ENCODE data around the gene CAMTA1.

Gene CAMTA1

GRCh38 chr1:7302126-7302525, 516.9 kb downstream of the CAMTA1 start:
- H3K27ac ChIP-seq (ENCODE audit: low read length) = no peak overlapping the region
- H3K4me3 ChIP-seq (ENCODE audit: low read depth in 1 of 2, low read length in 2 of 2) = no peak overlapping the region
- H3K9ac ChIP-seq (ENCODE audit: low read depth, low read length) = no peak overlapping the region
- DNase-seq (no peak), ATAC-seq (ENCODE audit: insufficient read depth, low read depth) (no peak)
- no peak overlapping the region for H3K4me2 ChIP-seq (ENCODE audit: insufficient read depth, low read length)
- H3K27me3 ChIP-seq (ENCODE audit: insufficient read depth, low read length, poor library complexity) = peaks cover 4% of the 10 kb centered on the region
- no peaks in the 10 kb centered on the region for H3K9me3 ChIP-seq (ENCODE audit: insufficient read depth, low read length, severe bottlenecking)
- no peaks in the 10 kb centered on the region for H3K4me1 ChIP-seq (ENCODE audit: insufficient read depth, low read length)
- H4K20me1 ChIP-seq (ENCODE audit: insufficient read depth, low read length) = no peaks in the 10 kb centered on the region
- H3K36me3 ChIP-seq (ENCODE audit: insufficient read depth, low read length) = no peaks in the 10 kb centered on the region
- H3K79me2 ChIP-seq (ENCODE audit: insufficient read depth, low read length) = no peaks in the 10 kb centered on the region
- TF ChIP-seq EZH2 (IDR thresholded peaks at IDR 0.05; ENCODE audit: borderline replicate concordance, low read depth, low read length, severe bottlenecking) = no peak
- TF ChIP-seq CTCF (IDR thresholded peaks at IDR 0.05; ENCODE audit: borderline replicate concordance, extremely low read depth, low read length, poor library complexity, severe bottlenecking) = no peak
- H2AFZ ChIP-seq (ENCODE audit: low read depth, low read length) = no peak overlapping the region

GRCh38 chr1:7302873-7303272, 517.6 kb downstream of the CAMTA1 start:
- Histone ChIP-seq H3K4me3 (ENCODE audit: low read depth in 1 of 2, low read length in 2 of 2) (no peak overlapping the region), H3K27ac (ENCODE audit: low read length) (no peak overlapping the region), H4K20me1 (ENCODE audit: insufficient read depth, low read length) (no peaks in the 10 kb centered on the region), H3K79me2 (ENCODE audit: insufficient read depth, low read length) (no peaks in the 10 kb centered on the region), H3K27me3 (ENCODE audit: insufficient read depth, low read length, poor library complexity) (peaks cover 4% of the 10 kb centered on the region), H3K36me3 (ENCODE audit: insufficient read depth, low read length) (no peaks in the 10 kb centered on the region), H3K9ac (ENCODE audit: low read depth, low read length) (no peak overlapping the region), H3K4me1 (ENCODE audit: insufficient read depth, low read length) (no peaks in the 10 kb centered on the region), H3K4me2 (ENCODE audit: insufficient read depth, low read length) (no peak overlapping the region), H2AFZ (ENCODE audit: low read depth, low read length) (no peak overlapping the region), H3K9me3 (ENCODE audit: insufficient read depth, low read length, severe bottlenecking) (no peaks in the 10 kb centered on the region)
- no peak for TF ChIP-seq EZH2 (IDR thresholded peaks at IDR 0.05; ENCODE audit: borderline replicate concordance, low read depth, low read length, severe bottlenecking)
- no peak for TF ChIP-seq CTCF (IDR thresholded peaks at IDR 0.05; ENCODE audit: borderline replicate concordance, extremely low read depth, low read length, poor library complexity, severe bottlenecking)
- no peak for DNase-seq
- no peak for ATAC-seq (ENCODE audit: insufficient read depth, low read depth)

- Histone ChIP-seq H3K4me1 (ENCODE audit: insufficient read depth, low read length) (no peaks in the 10 kb centered on the region), H2AFZ (ENCODE audit: low read depth, low read length) (no peak overlapping the region), H3K36me3 (ENCODE audit: insufficient read depth, low read length) (no peaks in the 10 kb centered on the region), H3K79me2 (ENCODE audit: insufficient read depth, low read length) (no peaks in the 10 kb centered on the region), H3K9me3 (ENCODE audit: insufficient read depth, low read length, severe bottlenecking) (no peaks in the 10 kb centered on the region), H3K4me2 (ENCODE audit: insufficient read depth, low read length) (no peak overlapping the region), H3K9ac (ENCODE audit: low read depth, low read length) (no peak overlapping the region), H3K4me3 (ENCODE audit: low read depth in 1 of 2, low read length in 2 of 2) (no peak overlapping the region), H4K20me1 (ENCODE audit: insufficient read depth, low read length) (no peaks in the 10 kb centered on the region), H3K27me3 (ENCODE audit: insufficient read depth, low read length, poor library complexity) (peaks cover 2% of the 10 kb centered on the region), H3K27ac (ENCODE audit: low read length) (no peak overlapping the region)
- DNase-seq = no peak
- no peak for TF ChIP-seq EZH2 (IDR thresholded peaks at IDR 0.05; ENCODE audit: borderline replicate concordance, low read depth, low read length, severe bottlenecking)
- no peak for TF ChIP-seq CTCF (IDR thresholded peaks at IDR 0.05; ENCODE audit: borderline replicate concordance, extremely low read depth, low read length, poor library complexity, severe bottlenecking)
- ATAC-seq (ENCODE audit: insufficient read depth, low read depth) = no peak
These were observed 518.5 kb downstream of the CAMTA1 start for GRCh38 chr1:7303554-7304317.

Measured in DND-41 (cell line).